GM23248 (cell line): ENCODE measurements around the gene SLC39A12. TPM values are rescaled to one million over a fixed set of nuclear protein-coding genes. Genes with fewer than 3 reads are reported as not detected.

ENCODE experiments used
- DNase-seq: peaks from one replicate; pipeline ENCODE4 v3.0.0-alpha.2; 2015
- H2AFZ ChIP-seq: fragments of 200-600 bp; sonication (generic); 2 replicates; pipeline ENCODE4 v1.6.1; 2016; ENCODE audit warnings: antibody characterized with exemption
- H3F3A ChIP-seq: fragments of 200-600 bp; sonication (generic); 2 replicates; pipeline ENCODE4 v1.6.1; 2016; ENCODE audit warnings: mild to moderate bottlenecking, antibody characterized with exemption, mixed run types; ENCODE audit not compliant: insufficient read depth
- H3K27ac ChIP-seq: fragments of 200-600 bp; sonication (generic); 2 replicates; pipeline ENCODE4 v1.5.1; 2016; ENCODE audit warnings: mild to moderate bottlenecking
- H3K27me3 ChIP-seq: fragments of 200-600 bp; sonication (generic); replicated peaks from 2 replicates; pipeline ENCODE4 v1.6.1; 2016; ENCODE audit warnings: mild to moderate bottlenecking; ENCODE audit not compliant: insufficient read depth
- H3K36me3 ChIP-seq: fragments of 200-600 bp; sonication (generic); 2 replicates; pipeline ENCODE4 v1.6.1; 2016; ENCODE audit warnings: low read depth, mild to moderate bottlenecking
- H3K4me1 ChIP-seq: fragments of 200-600 bp; sonication (generic); 2 replicates; pipeline ENCODE4 v1.6.1; 2016; ENCODE audit warnings: mild to moderate bottlenecking; ENCODE audit not compliant: insufficient read depth
- H3K4me2 ChIP-seq: fragments of 200-600 bp; sonication (generic); one replicate; pipeline ENCODE4 v1.6.1; 2016; ENCODE audit warnings: mild to moderate bottlenecking; ENCODE audit not compliant: unreplicated experiment
- H3K4me3 ChIP-seq: fragments of 200-600 bp; sonication (generic); 2 replicates; pipeline ENCODE4 v1.5.1; 2016; ENCODE audit warnings: mild to moderate bottlenecking
- H3K79me2 ChIP-seq: fragments of 200-600 bp; sonication (generic); 2 replicates; pipeline ENCODE4 v1.6.1; 2016; ENCODE audit warnings: mild to moderate bottlenecking; ENCODE audit not compliant: insufficient read depth
- H3K9ac ChIP-seq: fragments of 200-600 bp; sonication (generic); 2 replicates; pipeline ENCODE4 v1.6.1; 2016; ENCODE audit warnings: mild to moderate bottlenecking
- H3K9me2 ChIP-seq: fragments of 200-600 bp; sonication (generic); 2 replicates; pipeline ENCODE4 v1.6.1; 2016; ENCODE audit warnings: mixed run types, mild to moderate bottlenecking, moderate library complexity; ENCODE audit not compliant: insufficient read depth
- H3K9me3 ChIP-seq: fragments of 200-600 bp; sonication (generic); one replicate; pipeline ENCODE4 v1.6.1; 2017; ENCODE audit warnings: low read depth
- H4K20me1 ChIP-seq: fragments of 200-600 bp; sonication (generic); 2 replicates; pipeline ENCODE4 v1.6.0; 2016; ENCODE audit not compliant: insufficient read depth
- EZH2 ChIP-seq: fragments of 200-600 bp; sonication (generic); IDR thresholded peaks from 2 replicates; pipeline ENCODE4 v1.6.1; 2018; ENCODE audit warnings: antibody characterized with exemption, mild to moderate bottlenecking; ENCODE audit not compliant: insufficient read depth, poor library complexity, severe bottlenecking
- EZH2phosphoT487 ChIP-seq: fragments of 200-600 bp; sonication (generic); IDR thresholded peaks from 2 replicates; pipeline ENCODE4 v1.6.1; 2018; ENCODE audit warnings: antibody characterized with exemption, moderate library complexity, mild to moderate bottlenecking, low read depth; ENCODE audit not compliant: insufficient read depth
- WGBS, 2 experiments: methylation state at CpG; one replicate each; pipeline ENCODE4 v1.1.6; 2015 to 2017; ENCODE audit warnings: low lambda C conversion rate in 2 of 2, low coverage in 1 of 2; ENCODE audit errors: missing lambda C conversion rate in 2 of 2; 5-methylcytosine and 5-hydroxymethylcytosine counted together
- in situ Hi-C: fragments of 300-500 bp; cut with MboI; formaldehyde crosslinking; loops from 2 replicates; pipeline ENCODE4 v1.15.0; 2020
- polyA plus RNA-seq: library from polyadenylated mRNA; unstranded; fragments of >200 nt; fragmentation: Nextera tagmentation; extraction: Ambion mirVana; gene quantifications from 2 replicates; pipeline ENCODE4 v1.2.1, GENCODE V29; 2016
- total RNA-seq: library from RNA; depleted of rRNA; stranded (reverse); fragments of >200 nt; shearing (Covaris generic); gene quantifications from 2 replicates; pipeline ENCODE4 v1.2.3, GENCODE V29; 2014

SLC39A12 gene
- total and polyA plus RNA-seq, 2 experiments from 2014 or later, result not detected

DNA sequence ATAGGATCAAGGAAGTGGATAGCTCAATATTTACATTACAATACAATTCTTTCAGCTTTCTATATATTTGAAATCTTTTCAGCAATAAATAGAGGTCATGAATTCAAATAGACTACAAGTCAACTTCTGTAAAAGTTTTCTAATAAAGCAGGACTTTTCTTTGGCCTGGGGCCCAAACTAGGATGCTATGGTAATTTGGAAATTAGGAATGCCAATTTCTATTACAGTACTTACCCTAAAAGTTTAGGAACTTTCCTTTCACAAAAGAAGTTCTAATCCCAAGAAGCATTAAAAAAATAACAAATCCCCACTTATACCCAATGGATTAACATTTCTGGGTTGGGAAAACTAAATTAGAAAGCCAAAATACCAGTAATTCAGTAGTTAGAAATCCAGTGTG lies 40.5 kb downstream of the SLC39A12 start:
- Histone ChIP-seq H3K79me2 (no peaks in the 10 kb centered on the region), H2AFZ (no peak overlapping the region), H3K27me3 (no peaks in the 10 kb centered on the region), H3K9ac (no peak overlapping the region), H3K9me2 (no peaks in the 10 kb centered on the region), H3K27ac (no peak overlapping the region), H3K4me3 (no peak overlapping the region), H3K4me2 (no peak overlapping the region), H3F3A (no peaks in the 10 kb centered on the region), H3K4me1 (peaks cover 20% of the 10 kb centered on the region), H3K36me3 (no peaks in the 10 kb centered on the region), H3K9me3 (no peaks in the 10 kb centered on the region), H4K20me1 (no peaks in the 10 kb centered on the region)
- in situ Hi-C loops, result no loop called here
- DNase-seq, result no peak
- TF ChIP-seq EZH2phosphoT487 (no peak), EZH2 (no peak)

DNA sequence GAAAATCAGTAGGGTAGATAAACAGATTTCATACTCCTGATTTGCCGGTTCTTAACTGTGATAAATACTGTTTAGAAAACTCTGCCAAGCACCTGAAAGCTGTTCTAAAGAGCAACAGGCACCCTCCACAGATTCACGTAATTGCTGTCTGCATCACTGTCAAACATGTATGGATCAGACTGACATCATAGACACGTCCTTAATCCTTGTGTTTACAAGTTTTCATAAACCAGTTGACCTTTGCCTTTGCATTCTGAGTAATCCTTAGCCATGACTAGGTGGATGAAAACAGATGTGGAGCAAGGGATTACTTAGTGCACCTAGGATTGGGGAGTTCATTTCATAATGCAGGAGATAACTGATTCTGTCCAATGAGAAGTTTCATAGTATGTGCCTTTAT lies 41.6 kb downstream of the SLC39A12 start:
- in situ Hi-C loops, result no loop called here
- 32 to 33% methylated on average over 3 of the region's 3 CpGs for WGBS, 2 experiments

DNA sequence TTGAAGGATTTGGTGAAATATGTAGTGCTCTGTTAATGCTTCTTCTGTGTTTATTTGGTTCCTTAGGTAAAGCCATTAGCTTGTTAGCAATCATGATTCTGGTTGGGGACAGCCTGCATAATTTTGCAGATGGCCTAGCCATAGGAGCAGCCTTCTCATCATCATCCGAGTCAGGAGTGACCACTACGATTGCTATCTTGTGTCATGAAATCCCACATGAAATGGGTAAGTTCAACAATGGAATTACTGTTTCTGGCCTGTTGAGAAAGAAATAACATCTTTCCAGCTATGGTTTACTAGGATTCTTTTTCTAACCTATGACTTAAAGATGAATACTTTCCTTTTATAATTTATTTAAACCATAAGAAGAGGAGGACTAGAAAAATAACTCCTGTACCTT lies 48.9 kb downstream of the SLC39A12 start:
- in situ Hi-C loops, result no loop called here
- no peaks in the 10 kb centered on the region for H3K27me3 ChIP-seq
- peak; percentile 9 for DNase-seq

More for the DNA sequence above, 41.6 kb downstream of the SLC39A12 start:
- Histone ChIP-seq H4K20me1 (no peaks in the 10 kb centered on the region), H3K9me3 (no peaks in the 10 kb centered on the region), H3K4me3 (no peak overlapping the region), H3K36me3 (no peaks in the 10 kb centered on the region), H3K27ac (no peak overlapping the region), H3K4me2 (no peak overlapping the region), H3K9ac (no peak overlapping the region), H3K9me2 (no peaks in the 10 kb centered on the region), H3K4me1 (peaks cover 20% of the 10 kb centered on the region), H3K79me2 (no peaks in the 10 kb centered on the region), H3F3A (no peaks in the 10 kb centered on the region), H3K27me3 (no peaks in the 10 kb centered on the region), H2AFZ (no peak overlapping the region)
- DNase-seq, result peak; percentile 69
- TF ChIP-seq EZH2phosphoT487 (no peak), EZH2 (no peak)

DNA sequence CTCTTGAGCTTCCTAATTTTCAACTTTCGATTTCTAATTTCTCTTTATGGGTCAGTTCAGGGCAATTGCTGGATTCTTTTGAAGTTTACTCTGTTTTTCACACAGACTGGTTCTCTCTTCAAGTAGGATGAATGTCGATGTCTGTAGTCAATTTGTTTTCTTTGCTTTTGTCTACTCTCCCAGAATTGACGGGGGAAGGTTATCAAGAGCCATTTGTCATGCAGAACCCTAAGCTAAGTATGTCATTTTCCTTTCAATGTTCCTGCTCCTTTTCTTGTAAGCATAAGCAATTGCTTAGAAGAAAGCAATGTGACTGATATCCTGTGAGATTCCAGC lies 53.7 kb downstream of the SLC39A12 start:
- WGBS, 2 experiments, result 5 to 9% methylated on average over 3 of the region's 3 CpGs
- no peaks in the 10 kb centered on the region for H3K9me2 ChIP-seq
- H3K4me3 ChIP-seq, result peak overlapping the region; percentile 59
- H3K27ac ChIP-seq, result peak overlapping the region; percentile 13
- no peaks in the 10 kb centered on the region for H3K9me3 ChIP-seq
- peak overlapping the region; percentile 83 for H2AFZ ChIP-seq
- H3K79me2 ChIP-seq, result no peaks in the 10 kb centered on the region
- peaks cover 24% of the 10 kb centered on the region for H3K4me1 ChIP-seq
- TF ChIP-seq EZH2phosphoT487 (no peak), EZH2 (no peak)
- H3K9ac ChIP-seq, result peak overlapping the region; percentile 46
- no peaks in the 10 kb centered on the region for H3K27me3 ChIP-seq
- no peak for DNase-seq
- H3F3A ChIP-seq, result peaks cover 23% of the 10 kb centered on the region
- peak overlapping the region; percentile 90 for H3K4me2 ChIP-seq
- H4K20me1 ChIP-seq, result no peaks in the 10 kb centered on the region
- in situ Hi-C loops, result no loop called here
- H3K36me3 ChIP-seq, result no peaks in the 10 kb centered on the region

More for the DNA sequence above, 48.9 kb downstream of the SLC39A12 start:
- H3K4me2 ChIP-seq, result no peak overlapping the region
- H2AFZ ChIP-seq, result no peak overlapping the region
- H3K4me1 ChIP-seq, result peaks cover 7% of the 10 kb centered on the region
- TF ChIP-seq EZH2 (no peak), EZH2phosphoT487 (no peak)
- H3K9ac ChIP-seq, result no peak overlapping the region
- no peaks in the 10 kb centered on the region for H3K36me3 ChIP-seq
- H3K9me3 ChIP-seq, result no peaks in the 10 kb centered on the region
- no peak overlapping the region for H3K27ac ChIP-seq
- no peaks in the 10 kb centered on the region for H3K9me2 ChIP-seq
- WGBS, 2 experiments, result 75 to 77% methylated on average over 2 of the region's 2 CpGs
- no peaks in the 10 kb centered on the region for H4K20me1 ChIP-seq
- H3F3A ChIP-seq, result peaks cover 5% of the 10 kb centered on the region; the same call in 1 of the 2 replicates
- H3K79me2 ChIP-seq, result no peaks in the 10 kb centered on the region
- H3K4me3 ChIP-seq, result no peak overlapping the region

DNA sequence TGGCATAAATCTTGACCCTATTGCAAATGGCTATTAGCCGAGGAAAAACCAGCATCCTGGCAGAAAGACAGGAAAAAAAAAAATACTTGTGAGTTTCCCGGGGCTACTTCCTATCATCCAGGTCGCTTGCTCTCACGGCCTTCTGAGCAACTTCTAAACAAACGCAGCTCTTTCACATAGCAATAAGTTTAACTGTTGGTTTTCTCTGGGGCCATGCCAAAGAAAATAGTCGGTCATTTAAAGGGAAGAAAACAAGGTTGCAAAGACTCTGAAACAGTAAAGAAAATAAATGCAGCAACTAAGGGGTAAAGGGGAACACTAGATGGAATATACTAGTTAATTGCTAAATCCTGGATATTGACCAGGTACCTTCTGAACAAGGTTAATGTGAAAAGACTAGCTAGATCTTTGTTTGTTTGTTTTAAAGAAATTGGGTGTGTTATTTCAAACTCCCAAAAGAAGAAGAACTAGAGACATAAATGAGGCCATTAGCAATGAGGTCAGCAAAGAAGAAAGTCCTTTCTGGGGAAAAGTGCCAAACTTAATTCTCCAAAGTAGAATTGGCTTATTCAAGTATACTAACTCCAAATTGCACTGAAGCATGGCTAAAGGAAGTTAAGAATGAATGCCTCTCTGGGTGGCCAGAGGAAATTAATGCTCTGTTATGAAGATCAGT lies 54.2 kb downstream of the SLC39A12 start:
- Histone ChIP-seq H3K9me3 (no peaks in the 10 kb centered on the region), H3K36me3 (no peaks in the 10 kb centered on the region), H3K4me2 (peak overlapping the region; percentile 90), H3K9me2 (no peaks in the 10 kb centered on the region), H3F3A (peaks cover 28% of the 10 kb centered on the region), H3K27ac (peak overlapping the region; percentile 13), H3K4me1 (peaks cover 29% of the 10 kb centered on the region), H3K9ac (peak overlapping the region; percentile 46), H2AFZ (peak overlapping the region; percentile 83), H4K20me1 (no peaks in the 10 kb centered on the region), H3K4me3 (peak overlapping the region; percentile 59), H3K27me3 (no peaks in the 10 kb centered on the region), H3K79me2 (no peaks in the 10 kb centered on the region)
- 0 to 5% methylated on average over 6 of the region's 6 CpGs for WGBS, 2 experiments
- in situ Hi-C loops, result no loop called here
- TF ChIP-seq EZH2, result no peak
- TF ChIP-seq EZH2phosphoT487, result no peak
- DNase-seq, result peak; percentile 66
